Measurements from ENCODE around the gene MALT1.
A peak's percentile ranks its signal among the peaks of the same experiment; 100 is the strongest.

Gene MALT1

DNA sequence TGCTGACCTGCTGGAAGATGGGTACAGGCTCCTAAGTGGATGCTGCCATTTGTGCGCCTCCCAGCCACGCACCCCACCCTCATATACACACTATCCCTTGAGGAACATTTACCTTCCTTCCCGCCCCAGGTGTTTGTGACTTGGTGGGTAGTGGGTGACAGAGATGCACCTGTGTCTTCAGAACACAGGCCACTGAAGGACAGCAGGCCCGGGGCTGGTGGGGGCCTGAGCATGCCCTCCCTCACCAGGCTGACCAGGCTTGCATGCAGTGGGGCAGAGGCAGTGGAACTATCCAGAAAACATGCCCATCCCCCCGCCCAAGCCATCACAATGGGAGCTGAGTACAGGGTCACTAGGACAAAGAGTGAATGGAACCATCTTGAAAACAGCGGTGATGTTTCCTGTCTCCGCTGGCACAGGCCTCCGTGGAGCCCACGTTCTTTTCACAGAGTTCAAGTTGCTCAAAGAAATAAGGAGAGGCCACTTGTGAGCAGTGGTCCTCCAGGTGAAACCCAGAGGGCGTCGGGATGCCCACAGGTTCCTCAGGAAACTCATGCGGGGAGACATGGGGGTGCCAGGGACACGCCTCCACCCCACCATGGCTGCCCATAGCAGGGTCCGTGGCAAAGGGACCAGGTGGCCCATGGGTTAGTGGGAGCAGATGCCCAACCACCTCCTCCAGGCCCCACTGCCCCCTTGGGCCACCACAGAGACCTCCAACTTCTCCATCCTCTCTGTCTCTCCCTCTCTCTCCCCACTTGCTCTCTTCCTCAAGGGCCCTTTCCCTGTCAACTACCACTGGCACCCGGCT lies 90.9 kb downstream of the MALT1 start:
- no peak for DNase-seq (ENCODE audit: low read depth)
- TF ChIP-seq CTCF (IDR thresholded peaks at IDR 0.05; ENCODE audit: low read depth, low read length, missing control alignments), result no peak
- no peak overlapping the region for H3K4me3 ChIP-seq (ENCODE audit: low read depth, low read length)

GRCh38 chr18:58762781-58763171 lies 91.5 kb downstream of the MALT1 start:
- no peak for DNase-seq (ENCODE audit: low read depth)
- no peak overlapping the region for H3K4me3 ChIP-seq (ENCODE audit: low read depth, low read length)
- no peak for TF ChIP-seq CTCF (IDR thresholded peaks at IDR 0.05; ENCODE audit: low read depth, low read length, missing control alignments)

GRCh38 chr18:58766164-58766563 lies 94.9 kb downstream of the MALT1 start:
- DNase-seq (ENCODE audit: low read depth), result no peak
- no peak overlapping the region for H3K4me3 ChIP-seq (ENCODE audit: low read depth, low read length)
- no peak for TF ChIP-seq CTCF (IDR thresholded peaks at IDR 0.05; ENCODE audit: low read depth, low read length, missing control alignments)

DNA sequence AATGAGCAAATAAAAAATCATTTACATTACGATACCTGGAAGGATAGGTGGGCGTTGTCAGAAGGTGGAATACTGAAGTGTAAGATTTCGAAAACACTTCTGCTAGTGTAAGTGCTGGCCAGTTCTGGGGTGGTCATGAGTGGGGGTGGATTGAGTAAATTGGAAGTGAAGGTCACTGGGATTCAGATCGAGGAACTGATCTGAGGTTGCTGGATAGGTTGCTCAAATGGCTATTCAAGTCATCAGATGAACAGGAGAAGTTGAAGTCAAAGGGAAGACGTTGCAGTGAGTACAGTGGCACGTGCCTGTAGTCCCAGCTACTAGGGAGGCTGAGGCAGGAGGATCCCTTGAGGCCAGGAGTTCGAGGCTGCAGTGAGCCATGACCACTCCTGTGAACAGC lies 95.7 kb downstream of the MALT1 start:
- TF ChIP-seq CTCF (IDR thresholded peaks at IDR 0.05; ENCODE audit: low read depth, low read length, missing control alignments), result no peak
- H3K4me3 ChIP-seq (ENCODE audit: low read depth, low read length), result no peak overlapping the region
- DNase-seq (ENCODE audit: low read depth), result no peak

GRCh38 chr18:58768293-58768974 lies 97.2 kb downstream of the MALT1 start:
- no peak overlapping the region; the same call in 1 of the 2 replicates for H3K4me3 ChIP-seq (ENCODE audit: low read depth, low read length)
- TF ChIP-seq CTCF (IDR thresholded peaks at IDR 0.05; ENCODE audit: low read depth, low read length, missing control alignments), result peak; percentile 83
- DNase-seq (ENCODE audit: low read depth), result peak; percentile 26

- H3K4me3 ChIP-seq (ENCODE audit: low read depth, low read length), result no peak overlapping the region
- DNase-seq (ENCODE audit: low read depth), result no peak
- TF ChIP-seq CTCF (IDR thresholded peaks at IDR 0.05; ENCODE audit: low read depth, low read length, missing control alignments), result no peak
These were observed 98.1 kb downstream of the MALT1 start for GRCh38 chr18:58769321-58769720.

Measured in GM12864 (cell line).